PFSK-1 (cell line): ENCODE results near the gene MYH7B.

Experiments used
- FOXP2 ChIP-seq: optimal IDR thresholded peaks from 2 replicates; pipeline ENCODE3; 2011; ENCODE audit warnings: borderline replicate concordance, control low read depth, inconsistent platforms; ENCODE audit not compliant: insufficient read depth; ENCODE audit errors: extremely low read length, extremely low read depth
- POLR2AphosphoS5 ChIP-seq: IDR thresholded peaks from 2 replicates; pipeline ENCODE4 v1.6.1; 2012; ENCODE audit warnings: low read depth, mild to moderate bottlenecking, control low read depth, low read length, moderate library complexity
- TF ChIP-seq, protein P1 (sequence below), 2 experiments: IDR thresholded peaks; 2 replicates each; pipeline versions ENCODE4 v1.6.1 to v1.8.0; 2011 to 2012; ENCODE audit warnings: low read depth in 2 of 2, low read length in 2 of 2, control low read depth in 1 of 2, inconsistent platforms in 1 of 2, mild to moderate bottlenecking in 1 of 2, moderate library complexity in 1 of 2; ENCODE audit not compliant: insufficient read depth in 1 of 2

DNA sequence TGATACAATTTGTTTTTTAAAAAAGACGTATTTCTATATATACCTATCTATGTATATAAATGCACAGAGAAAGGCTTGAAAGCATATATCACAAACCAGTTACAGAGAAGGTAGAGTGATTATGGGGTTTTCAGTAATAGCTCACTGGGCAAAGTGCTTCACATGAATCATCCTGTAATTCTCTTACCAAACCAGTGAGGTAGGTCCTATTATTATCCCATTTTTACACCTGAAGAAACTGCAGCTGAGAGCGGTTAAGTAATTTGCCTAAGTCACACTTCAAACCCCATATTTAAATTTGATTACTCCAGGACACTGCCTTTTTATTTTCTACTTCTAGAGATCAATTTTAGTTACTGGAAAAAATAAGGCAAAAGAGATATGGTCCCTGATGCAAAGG, 4.4 kb upstream of the MYH7B start:
- no peak for TF ChIP-seq POLR2AphosphoS5
- no peak for TF ChIP-seq FOXP2
- TF ChIP-seq, protein P1, sequence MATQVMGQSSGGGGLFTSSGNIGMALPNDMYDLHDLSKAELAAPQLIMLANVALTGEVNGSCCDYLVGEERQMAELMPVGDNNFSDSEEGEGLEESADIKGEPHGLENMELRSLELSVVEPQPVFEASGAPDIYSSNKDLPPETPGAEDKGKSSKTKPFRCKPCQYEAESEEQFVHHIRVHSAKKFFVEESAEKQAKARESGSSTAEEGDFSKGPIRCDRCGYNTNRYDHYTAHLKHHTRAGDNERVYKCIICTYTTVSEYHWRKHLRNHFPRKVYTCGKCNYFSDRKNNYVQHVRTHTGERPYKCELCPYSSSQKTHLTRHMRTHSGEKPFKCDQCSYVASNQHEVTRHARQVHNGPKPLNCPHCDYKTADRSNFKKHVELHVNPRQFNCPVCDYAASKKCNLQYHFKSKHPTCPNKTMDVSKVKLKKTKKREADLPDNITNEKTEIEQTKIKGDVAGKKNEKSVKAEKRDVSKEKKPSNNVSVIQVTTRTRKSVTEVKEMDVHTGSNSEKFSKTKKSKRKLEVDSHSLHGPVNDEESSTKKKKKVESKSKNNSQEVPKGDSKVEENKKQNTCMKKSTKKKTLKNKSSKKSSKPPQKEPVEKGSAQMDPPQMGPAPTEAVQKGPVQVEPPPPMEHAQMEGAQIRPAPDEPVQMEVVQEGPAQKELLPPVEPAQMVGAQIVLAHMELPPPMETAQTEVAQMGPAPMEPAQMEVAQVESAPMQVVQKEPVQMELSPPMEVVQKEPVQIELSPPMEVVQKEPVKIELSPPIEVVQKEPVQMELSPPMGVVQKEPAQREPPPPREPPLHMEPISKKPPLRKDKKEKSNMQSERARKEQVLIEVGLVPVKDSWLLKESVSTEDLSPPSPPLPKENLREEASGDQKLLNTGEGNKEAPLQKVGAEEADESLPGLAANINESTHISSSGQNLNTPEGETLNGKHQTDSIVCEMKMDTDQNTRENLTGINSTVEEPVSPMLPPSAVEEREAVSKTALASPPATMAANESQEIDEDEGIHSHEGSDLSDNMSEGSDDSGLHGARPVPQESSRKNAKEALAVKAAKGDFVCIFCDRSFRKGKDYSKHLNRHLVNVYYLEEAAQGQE (IDR thresholded peaks at IDR 0.05; ENCODE audit: insufficient read depth in 1 of 2, low read depth in 2 of 2, low read length in 2 of 2) = no peak
